A673 (cell line): ENCODE results near the gene NPBWR2. TPM values are rescaled to one million over a fixed set of nuclear protein-coding genes. Genes with fewer than 3 reads are reported as not detected.

Source experiments
- BruUV-seq: library from RNA; stranded (reverse); fragments of 400-500 nt; replicated peaks from 2 replicates; lab custom pipeline; 2021; lab: Mats Ljungman, UMichigan
- CTCF ChIA-PET: fragments of 300-600 bp; sonication (Branson Sonifier 250); formaldehyde crosslinking; loops from one replicate; lab custom pipeline; 2022; ENCODE audit warnings: antibody characterized with exemption; lab: Charles Lee
- POLR2A ChIA-PET: fragments of 300-600 bp; sonication (Branson Sonifier 250); formaldehyde crosslinking; loops from one replicate; lab custom pipeline; 2022; ENCODE audit warnings: antibody characterized with exemption; ENCODE audit not compliant: low non-redundant PET; lab: Charles Lee
- DNase-seq: peaks from one replicate; pipeline ENCODE4 v3.0.0-alpha.2; 2015; ENCODE audit warnings: low spot score
- H3K27ac ChIP-seq: fragments of 200-600 bp; sonication (generic); 2 replicates; pipeline ENCODE4 v1.5.1; 2016; ENCODE audit warnings: mixed run types, low read depth, mild to moderate bottlenecking, mixed read lengths, antibody characterized with exemption, low read length; ENCODE audit not compliant: poor library complexity, severe bottlenecking
- H3K27me3 ChIP-seq: fragments of 200-600 bp; sonication (generic); replicated peaks from 2 replicates; pipeline ENCODE4 v1.6.1; 2017; ENCODE audit warnings: mixed run types, low read depth, mild to moderate bottlenecking, mixed read lengths, antibody characterized with exemption, low read length; ENCODE audit not compliant: insufficient read depth, poor library complexity
- H3K36me3 ChIP-seq: fragments of 200-600 bp; sonication (generic); 2 replicates; pipeline ENCODE4 v1.6.1; 2016; ENCODE audit warnings: mixed run types, mild to moderate bottlenecking, mixed read lengths, antibody characterized with exemption, low read length; ENCODE audit not compliant: insufficient read depth, poor library complexity, severe bottlenecking
- H3K4me1 ChIP-seq: fragments of 200-600 bp; sonication (generic); 2 replicates; pipeline ENCODE4 v1.6.1; 2017; ENCODE audit warnings: mixed run types, mild to moderate bottlenecking, mixed read lengths, antibody characterized with exemption, low read length; ENCODE audit not compliant: insufficient read depth, poor library complexity, severe bottlenecking
- H3K4me3 ChIP-seq: fragments of 200-600 bp; sonication (generic); 2 replicates; pipeline ENCODE4 v1.5.1; 2016; ENCODE audit warnings: low read depth, mixed run types, mild to moderate bottlenecking, mixed read lengths, low read length; ENCODE audit not compliant: poor library complexity, severe bottlenecking
- H3K9me3 ChIP-seq: fragments of 200-600 bp; sonication (generic); 2 replicates; pipeline ENCODE4 v1.6.1; 2016; ENCODE audit warnings: mixed run types, low read depth, mild to moderate bottlenecking, mixed read lengths, antibody characterized with exemption, low read length; ENCODE audit not compliant: poor library complexity, severe bottlenecking
- CTCF ChIP-seq: fragments of 300-800, 200-600 bp; sonication (generic); conservative IDR thresholded peaks from 2 replicates; pipeline ENCODE4 v1.5.1; 2017; ENCODE audit warnings: low read depth, mild to moderate bottlenecking, antibody characterized with exemption, low read length, moderate library complexity, mixed read lengths
- EZH2 ChIP-seq: fragments of 200-600 bp; sonication (generic); IDR thresholded peaks from 2 replicates; pipeline ENCODE4 v1.6.1; 2017; ENCODE audit warnings: borderline replicate concordance, low read depth, mild to moderate bottlenecking, mixed read lengths, antibody characterized with exemption, low read length; ENCODE audit not compliant: poor library complexity, severe bottlenecking
- intact Hi-C: fragments of 100-400 bp; cut with micrococcal nuclease; formaldehyde crosslinking; loops from one replicate; pipeline ENCODE4 v1.10.0; 2022; ENCODE audit not compliant: unreplicated experiment
- total RNA-seq: library from RNA; stranded (reverse); gene quantifications from 2 replicates; pipeline ENCODE4 v1.2.3, GENCODE V29; 2021

The NPBWR2 gene
- total RNA-seq, 1 experiment from 2014 or later: not detected

DNA sequence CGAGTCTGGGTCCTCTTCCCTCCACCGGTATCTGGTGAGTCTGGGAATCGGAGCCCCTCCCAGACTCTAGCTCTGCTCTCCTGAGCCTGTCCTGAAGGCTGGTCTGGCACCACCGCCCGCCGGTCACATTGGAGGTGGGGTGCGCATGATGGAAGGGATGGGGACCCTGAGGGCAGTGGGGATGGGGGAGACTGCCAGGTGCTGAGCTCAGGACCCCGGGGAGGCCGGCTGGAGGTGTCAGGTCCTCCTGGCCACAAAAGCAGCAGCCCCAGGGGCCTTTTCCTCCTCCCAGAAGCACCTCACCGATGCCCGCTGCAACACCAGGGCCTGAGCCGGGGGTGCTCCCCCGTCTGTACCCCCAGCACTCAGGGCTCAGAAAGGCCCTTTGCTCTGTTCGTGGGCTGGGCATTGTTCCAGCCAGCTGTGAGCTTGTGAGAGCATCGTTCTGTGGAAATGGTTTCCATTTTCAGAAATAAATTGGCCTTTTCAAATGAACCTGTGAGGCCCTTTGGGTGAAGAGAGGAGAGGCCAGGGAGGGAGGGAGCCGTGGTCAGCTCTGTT, 2.5 kb upstream of the NPBWR2 start:
- Histone ChIP-seq H3K4me1 (no peaks in the 10 kb centered on the region), H3K27me3 (no peaks in the 10 kb centered on the region), H3K4me3 (no peak overlapping the region), H3K9me3 (no peaks in the 10 kb centered on the region), H3K36me3 (no peaks in the 10 kb centered on the region), H3K27ac (no peak overlapping the region)
- DNase-seq: no peak
- TF ChIP-seq EZH2 (no peak), CTCF (no peak)
- intact Hi-C loops: no loop called here
- BruUV-seq: no TSS peak
- POLR2A ChIA-PET: no interaction called here
- CTCF ChIA-PET: no interaction called here

DNA sequence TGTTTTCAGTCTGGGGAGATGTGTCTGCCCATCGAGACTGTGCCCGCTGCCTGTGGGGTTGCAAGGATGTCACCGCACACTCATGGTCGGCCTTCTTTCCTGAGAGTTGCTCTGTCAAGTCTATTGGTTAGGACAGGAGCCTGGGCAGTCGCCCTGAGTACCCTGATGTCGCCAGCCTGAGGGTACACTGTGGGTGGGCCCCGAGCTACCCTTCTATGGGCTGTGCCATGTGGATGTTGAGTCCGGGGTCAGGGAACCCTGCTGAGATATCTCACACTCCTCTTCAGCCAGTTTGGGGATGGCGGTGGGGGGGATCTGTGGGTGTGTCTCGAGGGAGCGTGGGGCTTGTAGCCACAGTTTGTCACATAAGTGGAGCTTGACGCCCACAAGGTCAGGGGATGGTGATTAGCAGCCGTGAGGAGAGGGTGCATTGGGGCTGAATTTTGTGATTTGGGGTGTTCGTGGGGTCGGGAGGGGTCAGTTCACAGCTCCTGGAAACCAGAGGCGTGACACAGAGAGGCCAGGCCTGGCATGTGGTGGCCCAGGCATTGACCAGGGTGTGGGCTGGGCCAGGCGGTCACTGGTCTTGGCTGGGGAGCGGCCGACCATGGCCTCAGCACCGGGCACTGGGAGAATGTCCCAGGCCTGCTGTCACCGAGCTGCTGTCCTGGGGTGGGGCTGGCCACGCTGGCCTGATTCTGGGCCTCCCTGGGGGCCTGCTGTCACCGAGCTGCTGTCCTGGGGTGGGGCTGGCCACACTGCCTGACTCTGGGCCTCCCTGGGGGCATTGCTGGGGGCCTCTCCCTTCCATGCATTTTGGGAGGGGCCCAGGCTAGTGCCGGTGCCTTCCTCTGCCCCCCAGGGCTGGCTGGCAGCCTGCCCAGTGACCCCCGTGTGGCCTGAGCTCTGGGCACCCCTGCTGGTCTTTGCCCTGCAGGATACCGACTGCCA, 1.6 kb upstream of the NPBWR2 start:
- ChIA-PET POLR2A (no interaction called here), CTCF (no interaction called here)
- Histone ChIP-seq H3K36me3 (no peaks in the 10 kb centered on the region), H3K27ac (no peak overlapping the region), H3K4me3 (no peak overlapping the region), H3K27me3 (no peaks in the 10 kb centered on the region), H3K4me1 (no peaks in the 10 kb centered on the region), H3K9me3 (no peaks in the 10 kb centered on the region)
- intact Hi-C loops: no loop called here
- BruUV-seq: no TSS peak
- no peak for TF ChIP-seq CTCF
- no peak for TF ChIP-seq EZH2
- DNase-seq: no peak

DNA sequence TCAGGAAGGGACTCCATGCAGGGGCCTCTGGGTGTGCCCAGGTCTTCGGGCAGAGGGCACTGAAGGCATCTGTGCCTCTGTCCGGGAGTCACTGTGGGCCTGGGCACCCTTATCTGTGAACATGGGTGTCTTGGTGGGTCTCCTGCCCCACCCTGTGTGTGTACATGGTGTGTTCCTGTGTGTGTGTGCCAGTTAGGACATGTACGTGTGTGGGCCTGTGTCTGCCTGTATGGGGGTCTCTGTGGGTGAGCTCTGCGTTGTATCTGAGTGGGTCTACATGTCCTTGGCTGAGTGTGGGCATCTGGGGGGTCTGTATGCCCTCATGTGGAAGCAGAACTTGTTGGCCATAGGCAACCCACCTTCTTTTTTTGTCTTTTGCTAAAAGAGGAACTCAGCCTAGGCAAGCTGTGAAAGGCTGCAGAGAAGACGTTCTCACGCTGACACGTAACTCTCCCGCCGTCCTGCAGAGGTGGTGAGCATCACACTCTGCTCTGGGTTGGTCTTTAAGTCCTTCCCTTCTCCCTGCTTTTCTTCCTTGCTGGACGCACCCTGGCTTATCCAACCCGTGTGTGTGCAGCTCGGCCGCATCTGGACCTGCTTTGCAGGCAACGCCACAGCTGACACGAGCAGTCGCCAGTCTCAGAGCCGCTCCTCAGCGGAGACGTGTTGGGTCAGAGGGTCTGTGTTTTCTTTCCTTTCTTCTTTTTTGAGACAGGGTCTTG, 532 bp upstream of the NPBWR2 start:
- intact Hi-C loops: no loop called here
- ChIA-PET POLR2A (no interaction called here), CTCF (no interaction called here)
- BruUV-seq: no TSS peak
- Histone ChIP-seq H3K36me3 (no peaks in the 10 kb centered on the region), H3K27ac (no peak overlapping the region), H3K4me1 (no peaks in the 10 kb centered on the region), H3K4me3 (no peak overlapping the region), H3K9me3 (no peaks in the 10 kb centered on the region), H3K27me3 (peaks cover 9% of the 10 kb centered on the region)
- TF ChIP-seq CTCF (no peak), EZH2 (no peak)
- no peak for DNase-seq
